Measurements from ENCODE around the gene TJP2. TPM values are rescaled to one million over a fixed set of nuclear protein-coding genes. Genes with fewer than 3 reads are reported as not detected.
A peak's percentile ranks its signal among the peaks of the same experiment; 100 is the strongest.

The TJP2 gene
- total RNA-seq, 1 experiment from 2014 or later, result 155 TPM

DNA sequence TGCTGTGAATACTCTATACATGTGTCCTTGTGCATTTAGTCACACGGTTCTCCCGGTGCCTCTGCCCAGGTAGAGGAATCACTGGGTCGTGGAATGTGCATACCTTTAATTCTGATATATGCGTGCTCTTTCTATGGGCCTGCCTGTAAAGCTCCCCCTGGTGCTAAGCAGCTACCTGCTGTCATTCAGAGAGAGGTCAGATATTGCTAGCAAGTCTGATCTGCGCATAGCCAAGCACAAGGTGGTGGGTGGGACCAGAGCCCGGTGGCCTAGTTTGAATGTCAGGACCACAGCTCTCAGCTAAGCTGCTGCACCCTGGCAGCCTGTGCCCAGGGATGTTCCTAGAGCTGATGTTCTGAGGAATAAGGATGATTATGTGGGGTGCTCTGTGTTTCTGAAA lies 33.4 kb downstream of the TJP2 start:
- no peak for TF ChIP-seq PRRX2 (CRISPR knock-in tag; IDR thresholded peaks at IDR 0.05)
- no peak for TF ChIP-seq ZNF396 (CRISPR knock-in tag; IDR thresholded peaks at IDR 0.05; ENCODE audit: borderline replicate concordance)
- TF ChIP-seq, protein P1, sequence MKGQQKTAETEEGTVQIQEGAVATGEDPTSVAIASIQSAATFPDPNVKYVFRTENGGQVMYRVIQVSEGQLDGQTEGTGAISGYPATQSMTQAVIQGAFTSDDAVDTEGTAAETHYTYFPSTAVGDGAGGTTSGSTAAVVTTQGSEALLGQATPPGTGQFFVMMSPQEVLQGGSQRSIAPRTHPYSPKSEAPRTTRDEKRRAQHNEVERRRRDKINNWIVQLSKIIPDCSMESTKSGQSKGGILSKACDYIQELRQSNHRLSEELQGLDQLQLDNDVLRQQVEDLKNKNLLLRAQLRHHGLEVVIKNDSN (CRISPR knock-in tag; IDR thresholded peaks at IDR 0.05), result no peak
- TF ChIP-seq ZNF219 (CRISPR knock-in tag; IDR thresholded peaks at IDR 0.05; ENCODE audit: borderline replicate concordance), result no peak
- peak overlapping the region; percentile 26; the same call in 1 of the 2 replicates for H3K27ac Mint-ChIP-seq
- no peaks in the 10 kb centered on the region for H3K27me3 Mint-ChIP-seq (ENCODE audit: low read depth)
- ChIA-PET CTCF (interaction anchor here (0.8 to 1.9 kb wide), 4 partner anchors 9 to 465 kb away, joined by 3 to 12 read pairs (median 8); partner anchors contain the start of gene APBA1), POLR2A (no interaction called here)
- peak; percentile 73 for ATAC-seq
- no peak for DNase-seq (ENCODE audit: low spot score)
- no peaks in the 10 kb centered on the region for H3K9me3 Mint-ChIP-seq
- H3K4me3 Mint-ChIP-seq, result no peak overlapping the region
- H3K4me1 Mint-ChIP-seq, result peaks cover 59% of the 10 kb centered on the region
- peaks cover under 1% of the 10 kb centered on the region; the same call in 1 of the 2 replicates for H3K36me3 Mint-ChIP-seq

DNA sequence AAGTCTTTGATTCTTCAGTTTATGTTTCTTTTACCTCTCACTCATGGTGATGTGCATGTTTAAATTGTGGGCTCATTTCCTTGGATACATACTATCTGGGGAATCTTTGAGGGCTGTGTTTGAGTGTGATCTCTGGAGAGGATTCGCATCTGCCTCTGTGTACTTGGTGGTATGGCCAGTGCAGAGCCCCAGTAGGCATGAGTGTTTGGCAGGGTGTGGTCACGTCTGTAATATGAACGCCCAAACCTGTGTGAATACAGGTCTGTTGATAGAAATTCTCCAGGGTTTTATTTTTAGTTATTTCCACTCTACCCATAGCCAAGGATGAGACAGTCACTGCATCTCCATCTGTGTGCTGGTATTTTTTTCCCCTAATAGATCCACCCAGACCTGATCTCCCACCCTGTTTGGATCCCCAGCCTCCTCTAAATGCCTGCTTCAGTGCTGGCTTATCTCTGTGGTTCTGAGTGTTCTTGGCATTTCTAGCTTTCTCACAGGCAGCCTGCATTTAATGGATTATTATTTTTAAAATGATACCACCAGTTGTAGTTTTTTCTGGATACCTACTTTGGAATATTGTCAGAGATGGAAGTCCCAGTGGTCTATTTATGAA lies 37.5 kb downstream of the TJP2 start:
- POLR2A ChIA-PET, result no interaction called here
- DNase-seq (ENCODE audit: low spot score), result no peak
- Mint-ChIP-seq H3K27ac (peak overlapping the region; percentile 86), H3K4me1 (peaks cover 39% of the 10 kb centered on the region), H3K27me3 (ENCODE audit: low read depth) (no peaks in the 10 kb centered on the region), H3K9me3 (no peaks in the 10 kb centered on the region), H3K4me3 (no peak overlapping the region), H3K36me3 (peaks cover 7% of the 10 kb centered on the region)
- CTCF ChIA-PET, result interaction anchor here (1.6 to 3.0 kb wide), 2 partner anchors 12 to 18 kb away, joined by 6 to 27 read pairs; no protein-coding TSS in a partner anchor
- ATAC-seq, result peak; percentile 56
- TF ChIP-seq ZNF423 (CRISPR knock-in tag; IDR thresholded peaks at IDR 0.05) (no peak), CREM (CRISPR knock-in tag; IDR thresholded peaks at IDR 0.05) (no peak), ZNF263 (CRISPR knock-in tag; IDR thresholded peaks at IDR 0.05; ENCODE audit: low read depth) (no peak), TCF7 (CRISPR knock-in tag; IDR thresholded peaks at IDR 0.05; ENCODE audit: low read depth) (no peak), FOXK1 (CRISPR knock-in tag; IDR thresholded peaks at IDR 0.05) (no peak), FOXP1 (CRISPR knock-in tag; IDR thresholded peaks at IDR 0.05; ENCODE audit: borderline replicate concordance) (no peak), HMGA2 (CRISPR knock-in tag; IDR thresholded peaks at IDR 0.05) (no peak), NR2C2 (CRISPR knock-in tag; IDR thresholded peaks at IDR 0.05) (no peak), FOXJ3 (CRISPR knock-in tag; IDR thresholded peaks at IDR 0.05; ENCODE audit: borderline replicate concordance) (no peak), ZNF317 (CRISPR knock-in tag; IDR thresholded peaks at IDR 0.05; ENCODE audit: borderline replicate concordance, low read depth) (no peak), ZNF671 (CRISPR knock-in tag; IDR thresholded peaks at IDR 0.05) (no peak)
- TF ChIP-seq, protein P2, sequence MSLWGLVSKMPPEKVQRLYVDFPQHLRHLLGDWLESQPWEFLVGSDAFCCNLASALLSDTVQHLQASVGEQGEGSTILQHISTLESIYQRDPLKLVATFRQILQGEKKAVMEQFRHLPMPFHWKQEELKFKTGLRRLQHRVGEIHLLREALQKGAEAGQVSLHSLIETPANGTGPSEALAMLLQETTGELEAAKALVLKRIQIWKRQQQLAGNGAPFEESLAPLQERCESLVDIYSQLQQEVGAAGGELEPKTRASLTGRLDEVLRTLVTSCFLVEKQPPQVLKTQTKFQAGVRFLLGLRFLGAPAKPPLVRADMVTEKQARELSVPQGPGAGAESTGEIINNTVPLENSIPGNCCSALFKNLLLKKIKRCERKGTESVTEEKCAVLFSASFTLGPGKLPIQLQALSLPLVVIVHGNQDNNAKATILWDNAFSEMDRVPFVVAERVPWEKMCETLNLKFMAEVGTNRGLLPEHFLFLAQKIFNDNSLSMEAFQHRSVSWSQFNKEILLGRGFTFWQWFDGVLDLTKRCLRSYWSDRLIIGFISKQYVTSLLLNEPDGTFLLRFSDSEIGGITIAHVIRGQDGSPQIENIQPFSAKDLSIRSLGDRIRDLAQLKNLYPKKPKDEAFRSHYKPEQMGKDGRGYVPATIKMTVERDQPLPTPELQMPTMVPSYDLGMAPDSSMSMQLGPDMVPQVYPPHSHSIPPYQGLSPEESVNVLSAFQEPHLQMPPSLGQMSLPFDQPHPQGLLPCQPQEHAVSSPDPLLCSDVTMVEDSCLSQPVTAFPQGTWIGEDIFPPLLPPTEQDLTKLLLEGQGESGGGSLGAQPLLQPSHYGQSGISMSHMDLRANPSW (CRISPR knock-in tag; conservative IDR thresholded peaks at IDR 0.05; ENCODE audit: low read depth), result no peak
- TF ChIP-seq, protein P3, sequence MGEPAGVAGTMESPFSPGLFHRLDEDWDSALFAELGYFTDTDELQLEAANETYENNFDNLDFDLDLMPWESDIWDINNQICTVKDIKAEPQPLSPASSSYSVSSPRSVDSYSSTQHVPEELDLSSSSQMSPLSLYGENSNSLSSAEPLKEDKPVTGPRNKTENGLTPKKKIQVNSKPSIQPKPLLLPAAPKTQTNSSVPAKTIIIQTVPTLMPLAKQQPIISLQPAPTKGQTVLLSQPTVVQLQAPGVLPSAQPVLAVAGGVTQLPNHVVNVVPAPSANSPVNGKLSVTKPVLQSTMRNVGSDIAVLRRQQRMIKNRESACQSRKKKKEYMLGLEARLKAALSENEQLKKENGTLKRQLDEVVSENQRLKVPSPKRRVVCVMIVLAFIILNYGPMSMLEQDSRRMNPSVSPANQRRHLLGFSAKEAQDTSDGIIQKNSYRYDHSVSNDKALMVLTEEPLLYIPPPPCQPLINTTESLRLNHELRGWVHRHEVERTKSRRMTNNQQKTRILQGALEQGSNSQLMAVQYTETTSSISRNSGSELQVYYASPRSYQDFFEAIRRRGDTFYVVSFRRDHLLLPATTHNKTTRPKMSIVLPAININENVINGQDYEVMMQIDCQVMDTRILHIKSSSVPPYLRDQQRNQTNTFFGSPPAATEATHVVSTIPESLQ (CRISPR knock-in tag; IDR thresholded peaks at IDR 0.05), result no peak
- TF ChIP-seq, protein P4, sequence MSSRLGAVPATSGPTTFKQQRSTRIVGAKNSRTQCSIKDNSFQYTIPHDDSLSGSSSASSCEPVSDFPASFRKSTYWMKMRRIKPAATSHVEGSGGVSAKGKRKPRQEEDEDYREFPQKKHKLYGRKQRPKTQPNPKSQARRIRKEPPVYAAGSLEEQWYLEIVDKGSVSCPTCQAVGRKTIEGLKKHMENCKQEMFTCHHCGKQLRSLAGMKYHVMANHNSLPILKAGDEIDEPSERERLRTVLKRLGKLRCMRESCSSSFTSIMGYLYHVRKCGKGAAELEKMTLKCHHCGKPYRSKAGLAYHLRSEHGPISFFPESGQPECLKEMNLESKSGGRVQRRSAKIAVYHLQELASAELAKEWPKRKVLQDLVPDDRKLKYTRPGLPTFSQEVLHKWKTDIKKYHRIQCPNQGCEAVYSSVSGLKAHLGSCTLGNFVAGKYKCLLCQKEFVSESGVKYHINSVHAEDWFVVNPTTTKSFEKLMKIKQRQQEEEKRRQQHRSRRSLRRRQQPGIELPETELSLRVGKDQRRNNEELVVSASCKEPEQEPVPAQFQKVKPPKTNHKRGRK (CRISPR knock-in tag; IDR thresholded peaks at IDR 0.05; ENCODE audit: borderline replicate concordance), result no peak
- TF ChIP-seq, protein P5, sequence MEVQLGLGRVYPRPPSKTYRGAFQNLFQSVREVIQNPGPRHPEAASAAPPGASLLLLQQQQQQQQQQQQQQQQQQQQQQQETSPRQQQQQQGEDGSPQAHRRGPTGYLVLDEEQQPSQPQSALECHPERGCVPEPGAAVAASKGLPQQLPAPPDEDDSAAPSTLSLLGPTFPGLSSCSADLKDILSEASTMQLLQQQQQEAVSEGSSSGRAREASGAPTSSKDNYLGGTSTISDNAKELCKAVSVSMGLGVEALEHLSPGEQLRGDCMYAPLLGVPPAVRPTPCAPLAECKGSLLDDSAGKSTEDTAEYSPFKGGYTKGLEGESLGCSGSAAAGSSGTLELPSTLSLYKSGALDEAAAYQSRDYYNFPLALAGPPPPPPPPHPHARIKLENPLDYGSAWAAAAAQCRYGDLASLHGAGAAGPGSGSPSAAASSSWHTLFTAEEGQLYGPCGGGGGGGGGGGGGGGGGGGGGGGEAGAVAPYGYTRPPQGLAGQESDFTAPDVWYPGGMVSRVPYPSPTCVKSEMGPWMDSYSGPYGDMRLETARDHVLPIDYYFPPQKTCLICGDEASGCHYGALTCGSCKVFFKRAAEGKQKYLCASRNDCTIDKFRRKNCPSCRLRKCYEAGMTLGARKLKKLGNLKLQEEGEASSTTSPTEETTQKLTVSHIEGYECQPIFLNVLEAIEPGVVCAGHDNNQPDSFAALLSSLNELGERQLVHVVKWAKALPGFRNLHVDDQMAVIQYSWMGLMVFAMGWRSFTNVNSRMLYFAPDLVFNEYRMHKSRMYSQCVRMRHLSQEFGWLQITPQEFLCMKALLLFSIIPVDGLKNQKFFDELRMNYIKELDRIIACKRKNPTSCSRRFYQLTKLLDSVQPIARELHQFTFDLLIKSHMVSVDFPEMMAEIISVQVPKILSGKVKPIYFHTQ (CRISPR knock-in tag; IDR thresholded peaks at IDR 0.05), result no peak
- TF ChIP-seq, protein P6, sequence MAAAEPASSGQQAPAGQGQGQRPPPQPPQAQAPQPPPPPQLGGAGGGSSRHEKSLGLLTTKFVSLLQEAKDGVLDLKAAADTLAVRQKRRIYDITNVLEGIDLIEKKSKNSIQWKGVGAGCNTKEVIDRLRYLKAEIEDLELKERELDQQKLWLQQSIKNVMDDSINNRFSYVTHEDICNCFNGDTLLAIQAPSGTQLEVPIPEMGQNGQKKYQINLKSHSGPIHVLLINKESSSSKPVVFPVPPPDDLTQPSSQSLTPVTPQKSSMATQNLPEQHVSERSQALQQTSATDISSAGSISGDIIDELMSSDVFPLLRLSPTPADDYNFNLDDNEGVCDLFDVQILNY (CRISPR knock-in tag; IDR thresholded peaks at IDR 0.05), result no peak
- TF ChIP-seq, protein P1 (CRISPR knock-in tag; IDR thresholded peaks at IDR 0.05), result no peak
